HL-60 (cell line): ENCODE measurements around the gene TTF2.

ENCODE experiments used
- DNase-seq, 2 experiments: peaks; one replicate each; pipeline ENCODE4 v3.0.0-alpha.2; 2010 to 2020; ENCODE audit warnings: low read depth in 1 of 2, low spot score in 1 of 2
- H3K27ac ChIP-seq: fragments of 250-450 bp; sonication (Bioruptor Pico); replicated peaks from 2 replicates; pipeline ENCODE4 v1.5.1; 2020; ENCODE audit warnings: mild to moderate bottlenecking, moderate library complexity
- H3K27me3 ChIP-seq: fragments of 250-450 bp; sonication (Bioruptor Pico); 2 replicates; pipeline ENCODE4 v1.5.1; 2021; ENCODE audit warnings: mild to moderate bottlenecking, moderate library complexity; ENCODE audit not compliant: insufficient read depth, poor library complexity, severe bottlenecking
- H3K4me3 ChIP-seq: replicated peaks from 2 replicates; pipeline ENCODE4 v1.5.1; 2011; ENCODE audit warnings: mild to moderate bottlenecking, control low read depth, low read length; ENCODE audit not compliant: insufficient read depth
- GABPA ChIP-seq: IDR thresholded peaks from 2 replicates; pipeline ENCODE4 v1.6.1; 2012; ENCODE audit warnings: low read depth
- POLR2AphosphoS5 ChIP-seq: IDR thresholded peaks from 2 replicates; pipeline ENCODE4 v1.6.1; 2012; ENCODE audit warnings: low read depth
- SPI1 ChIP-seq: IDR thresholded peaks from 2 replicates; pipeline ENCODE4 v1.6.1; 2012; ENCODE audit warnings: low read depth, mild to moderate bottlenecking, borderline replicate concordance
- TF ChIP-seq, protein P1 (sequence below): IDR thresholded peaks from one replicate; pipeline ENCODE4 v1.5.1; 2011; ENCODE audit warnings: low read length, control low read depth, inconsistent platforms; ENCODE audit not compliant: insufficient read depth
- TF ChIP-seq, protein P2 (sequence below): IDR thresholded peaks from 2 replicates; pipeline ENCODE4 v1.6.1; 2012; ENCODE audit warnings: low read depth; ENCODE audit not compliant: insufficient replicate concordance

TTF2 gene

DNA sequence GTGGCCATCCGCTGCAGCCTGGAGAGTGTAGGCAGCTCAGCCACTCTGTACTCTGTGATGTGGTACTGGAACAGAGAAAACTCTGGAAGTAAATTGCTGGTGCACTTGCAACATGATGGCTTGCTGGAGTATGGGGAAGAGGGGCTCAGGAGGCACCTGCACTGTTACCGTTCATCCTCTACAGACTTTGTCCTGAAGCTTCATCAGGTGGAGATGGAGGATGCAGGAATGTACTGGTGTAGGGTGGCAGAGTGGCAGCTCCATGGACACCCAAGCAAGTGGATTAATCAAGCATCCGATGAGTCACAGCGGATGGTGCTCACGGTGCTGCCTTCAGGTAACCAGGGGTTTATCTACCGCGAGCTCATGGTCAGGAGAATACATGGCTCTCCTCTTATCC, 34.6 kb upstream of the TTF2 start:
- Histone ChIP-seq H3K4me3 (no peak overlapping the region), H3K27me3 (no peaks in the 10 kb centered on the region), H3K27ac (no peak overlapping the region)
- no peak for TF ChIP-seq GABPA
- no peak for TF ChIP-seq POLR2AphosphoS5
- no peak for TF ChIP-seq SPI1
- TF ChIP-seq, protein P1, sequence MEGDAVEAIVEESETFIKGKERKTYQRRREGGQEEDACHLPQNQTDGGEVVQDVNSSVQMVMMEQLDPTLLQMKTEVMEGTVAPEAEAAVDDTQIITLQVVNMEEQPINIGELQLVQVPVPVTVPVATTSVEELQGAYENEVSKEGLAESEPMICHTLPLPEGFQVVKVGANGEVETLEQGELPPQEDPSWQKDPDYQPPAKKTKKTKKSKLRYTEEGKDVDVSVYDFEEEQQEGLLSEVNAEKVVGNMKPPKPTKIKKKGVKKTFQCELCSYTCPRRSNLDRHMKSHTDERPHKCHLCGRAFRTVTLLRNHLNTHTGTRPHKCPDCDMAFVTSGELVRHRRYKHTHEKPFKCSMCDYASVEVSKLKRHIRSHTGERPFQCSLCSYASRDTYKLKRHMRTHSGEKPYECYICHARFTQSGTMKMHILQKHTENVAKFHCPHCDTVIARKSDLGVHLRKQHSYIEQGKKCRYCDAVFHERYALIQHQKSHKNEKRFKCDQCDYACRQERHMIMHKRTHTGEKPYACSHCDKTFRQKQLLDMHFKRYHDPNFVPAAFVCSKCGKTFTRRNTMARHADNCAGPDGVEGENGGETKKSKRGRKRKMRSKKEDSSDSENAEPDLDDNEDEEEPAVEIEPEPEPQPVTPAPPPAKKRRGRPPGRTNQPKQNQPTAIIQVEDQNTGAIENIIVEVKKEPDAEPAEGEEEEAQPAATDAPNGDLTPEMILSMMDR: no peak
- TF ChIP-seq, protein P2, sequence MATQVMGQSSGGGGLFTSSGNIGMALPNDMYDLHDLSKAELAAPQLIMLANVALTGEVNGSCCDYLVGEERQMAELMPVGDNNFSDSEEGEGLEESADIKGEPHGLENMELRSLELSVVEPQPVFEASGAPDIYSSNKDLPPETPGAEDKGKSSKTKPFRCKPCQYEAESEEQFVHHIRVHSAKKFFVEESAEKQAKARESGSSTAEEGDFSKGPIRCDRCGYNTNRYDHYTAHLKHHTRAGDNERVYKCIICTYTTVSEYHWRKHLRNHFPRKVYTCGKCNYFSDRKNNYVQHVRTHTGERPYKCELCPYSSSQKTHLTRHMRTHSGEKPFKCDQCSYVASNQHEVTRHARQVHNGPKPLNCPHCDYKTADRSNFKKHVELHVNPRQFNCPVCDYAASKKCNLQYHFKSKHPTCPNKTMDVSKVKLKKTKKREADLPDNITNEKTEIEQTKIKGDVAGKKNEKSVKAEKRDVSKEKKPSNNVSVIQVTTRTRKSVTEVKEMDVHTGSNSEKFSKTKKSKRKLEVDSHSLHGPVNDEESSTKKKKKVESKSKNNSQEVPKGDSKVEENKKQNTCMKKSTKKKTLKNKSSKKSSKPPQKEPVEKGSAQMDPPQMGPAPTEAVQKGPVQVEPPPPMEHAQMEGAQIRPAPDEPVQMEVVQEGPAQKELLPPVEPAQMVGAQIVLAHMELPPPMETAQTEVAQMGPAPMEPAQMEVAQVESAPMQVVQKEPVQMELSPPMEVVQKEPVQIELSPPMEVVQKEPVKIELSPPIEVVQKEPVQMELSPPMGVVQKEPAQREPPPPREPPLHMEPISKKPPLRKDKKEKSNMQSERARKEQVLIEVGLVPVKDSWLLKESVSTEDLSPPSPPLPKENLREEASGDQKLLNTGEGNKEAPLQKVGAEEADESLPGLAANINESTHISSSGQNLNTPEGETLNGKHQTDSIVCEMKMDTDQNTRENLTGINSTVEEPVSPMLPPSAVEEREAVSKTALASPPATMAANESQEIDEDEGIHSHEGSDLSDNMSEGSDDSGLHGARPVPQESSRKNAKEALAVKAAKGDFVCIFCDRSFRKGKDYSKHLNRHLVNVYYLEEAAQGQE: no peak
- DNase-seq: no peak

DNA sequence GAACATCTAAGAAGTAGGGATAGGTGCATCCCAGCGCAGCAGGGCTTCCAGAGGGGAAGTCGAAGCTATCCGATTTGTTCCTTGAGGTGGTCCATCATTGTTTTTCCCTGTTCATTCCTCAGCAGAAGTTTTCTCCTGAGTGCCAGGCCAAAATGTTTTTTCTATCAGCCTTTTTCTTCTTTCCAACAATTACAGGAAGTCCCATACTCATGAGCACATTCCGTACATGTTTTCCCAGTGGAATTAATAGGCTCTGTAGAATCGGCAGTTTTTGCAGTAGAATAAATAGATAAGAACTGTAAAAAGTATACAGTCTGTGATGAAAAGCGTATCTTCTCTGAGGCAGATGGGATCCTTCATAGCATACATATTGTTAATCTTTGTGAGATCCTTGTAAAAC, 33.8 kb upstream of the TTF2 start:
- TF ChIP-seq, protein P2: no peak
- no peak for TF ChIP-seq SPI1
- TF ChIP-seq, protein P1: no peak
- no peak for TF ChIP-seq POLR2AphosphoS5
- no peak for TF ChIP-seq GABPA
- Histone ChIP-seq H3K27ac (no peak overlapping the region), H3K27me3 (no peaks in the 10 kb centered on the region), H3K4me3 (no peak overlapping the region)
- no peak for DNase-seq

DNA sequence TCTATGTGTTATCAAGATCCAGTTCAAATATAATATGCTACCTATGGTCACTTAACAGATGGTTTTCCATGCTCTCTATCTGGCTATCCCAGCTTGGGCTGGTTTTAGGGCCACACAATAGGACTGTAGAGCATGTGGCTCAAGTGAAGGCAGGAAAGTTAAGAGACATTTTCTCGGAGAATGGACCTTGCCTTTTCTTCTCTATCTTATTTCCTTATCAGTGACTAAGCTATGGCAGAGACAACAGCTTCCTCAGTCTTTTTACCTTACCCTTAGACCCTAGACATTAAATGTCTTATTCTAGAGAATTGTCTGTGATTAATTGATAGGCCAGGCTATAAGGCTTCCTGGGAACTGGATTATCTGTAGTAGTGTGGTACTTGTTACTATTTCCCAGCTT, 30.4 kb upstream of the TTF2 start:
- TF ChIP-seq, protein P2: no peak
- no peak for TF ChIP-seq SPI1
- TF ChIP-seq POLR2AphosphoS5: no peak
- TF ChIP-seq, protein P1: no peak
- TF ChIP-seq GABPA: no peak
- H3K27me3 ChIP-seq: no peaks in the 10 kb centered on the region
- no peak overlapping the region for H3K27ac ChIP-seq
- DNase-seq: no peak
- H3K4me3 ChIP-seq: no peak overlapping the region
